GM13977 (cell line): ENCODE data around the gene KCNIP1.

Source experiments
- DNase-seq: peaks from one replicate; pipeline ENCODE4 v3.0.0; 2012; ENCODE audit warnings: low spot score
- in situ Hi-C: fragments of 300-500 bp; cut with MboI; formaldehyde crosslinking; loops from one replicate; pipeline ENCODE4 v1.12.0; 2022; ENCODE audit warnings: low sequenced_read_pairs, low pct_unique_long_range_greater_than_20kb, mixed read lengths, inconsistent platforms; ENCODE audit not compliant: unreplicated experiment
- TF ChIP-seq, protein P1 (sequence below): IDR thresholded peaks from 2 replicates; pipeline ENCODE4 v1.5.1; 2012; ENCODE audit warnings: mild to moderate bottlenecking, control low read depth; ENCODE audit not compliant: insufficient read depth; ENCODE audit errors: extremely low read depth, missing control alignments

Gene KCNIP1

GRCh38 chr5:170527991-170528390 is 24.2 kb downstream of the KCNIP1 start:
- TF ChIP-seq, protein P1, sequence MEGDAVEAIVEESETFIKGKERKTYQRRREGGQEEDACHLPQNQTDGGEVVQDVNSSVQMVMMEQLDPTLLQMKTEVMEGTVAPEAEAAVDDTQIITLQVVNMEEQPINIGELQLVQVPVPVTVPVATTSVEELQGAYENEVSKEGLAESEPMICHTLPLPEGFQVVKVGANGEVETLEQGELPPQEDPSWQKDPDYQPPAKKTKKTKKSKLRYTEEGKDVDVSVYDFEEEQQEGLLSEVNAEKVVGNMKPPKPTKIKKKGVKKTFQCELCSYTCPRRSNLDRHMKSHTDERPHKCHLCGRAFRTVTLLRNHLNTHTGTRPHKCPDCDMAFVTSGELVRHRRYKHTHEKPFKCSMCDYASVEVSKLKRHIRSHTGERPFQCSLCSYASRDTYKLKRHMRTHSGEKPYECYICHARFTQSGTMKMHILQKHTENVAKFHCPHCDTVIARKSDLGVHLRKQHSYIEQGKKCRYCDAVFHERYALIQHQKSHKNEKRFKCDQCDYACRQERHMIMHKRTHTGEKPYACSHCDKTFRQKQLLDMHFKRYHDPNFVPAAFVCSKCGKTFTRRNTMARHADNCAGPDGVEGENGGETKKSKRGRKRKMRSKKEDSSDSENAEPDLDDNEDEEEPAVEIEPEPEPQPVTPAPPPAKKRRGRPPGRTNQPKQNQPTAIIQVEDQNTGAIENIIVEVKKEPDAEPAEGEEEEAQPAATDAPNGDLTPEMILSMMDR, result no peak
- no peak for DNase-seq
- in situ Hi-C loops, result no loop called here

DNA sequence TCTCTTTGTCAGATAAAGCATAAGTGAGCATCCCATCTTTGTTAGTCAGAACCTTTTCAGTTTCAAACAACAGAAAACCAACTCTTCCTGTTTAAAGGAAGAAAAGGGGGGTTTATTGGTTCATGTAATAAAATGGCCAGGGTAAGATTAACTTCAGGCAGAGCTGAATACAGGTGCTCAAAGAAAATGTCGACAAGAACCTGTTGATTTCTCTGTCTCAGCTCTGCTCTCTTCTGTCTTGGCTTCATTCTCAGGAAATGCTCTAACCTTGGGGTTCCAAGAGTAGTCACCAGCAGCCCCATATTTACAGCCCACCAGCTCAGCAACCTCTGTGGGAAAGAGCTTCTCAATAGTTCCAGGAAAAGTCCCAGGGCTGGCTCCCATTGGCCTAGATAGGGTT is 25.2 kb downstream of the KCNIP1 start:
- in situ Hi-C loops, result no loop called here
- no peak for DNase-seq
- TF ChIP-seq, protein P1, result no peak

- TF ChIP-seq, protein P1, result no peak
- in situ Hi-C loops, result no loop called here
- DNase-seq, result no peak
Measured at GRCh38 chr5:170532935-170533334, 29.1 kb downstream of the KCNIP1 start.

GRCh38 chr5:170533383-170533782 is 29.6 kb downstream of the KCNIP1 start:
- DNase-seq, result no peak
- TF ChIP-seq, protein P1, result no peak
- in situ Hi-C loops, result no loop called here

- TF ChIP-seq, protein P1, result no peak
- DNase-seq, result no peak
- in situ Hi-C loops, result no loop called here
Measured at GRCh38 chr5:170534177-170534576, 30.4 kb downstream of the KCNIP1 start.

GRCh38 chr5:170534941-170535340 is 31.1 kb downstream of the KCNIP1 start:
- TF ChIP-seq, protein P1, result no peak
- DNase-seq, result no peak
- in situ Hi-C loops, result no loop called here

GRCh38 chr5:170536525-170536924 is 32.7 kb downstream of the KCNIP1 start:
- TF ChIP-seq, protein P1, result no peak
- in situ Hi-C loops, result no loop called here
- no peak for DNase-seq
